DOHH2 (cell line): Measurements from ENCODE around the gene FOXP4.

Source experiments
- H3F3A ChIP-seq: fragments of 200-600 bp; sonication (generic), shearing (Covaris generic); 2 replicates; pipeline ENCODE4 v1.6.0; 2016; ENCODE audit warnings: antibody characterized with exemption, mild to moderate bottlenecking; ENCODE audit not compliant: control insufficient read depth, insufficient read depth
- H3K27ac ChIP-seq: fragments of 200-600 bp; sonication (generic); 2 replicates; pipeline ENCODE4 v1.5.1; 2014; ENCODE audit warnings: low read depth, mild to moderate bottlenecking, low read length, moderate library complexity
- H3K27me3 ChIP-seq: fragments of 200-600 bp; sonication (generic); 2 replicates; pipeline ENCODE4 v1.6.1; 2014; ENCODE audit warnings: mild to moderate bottlenecking, low read length, mixed read lengths; ENCODE audit not compliant: control insufficient read depth
- H3K36me3 ChIP-seq: fragments of 200-600 bp; sonication (generic); 2 replicates; pipeline ENCODE4 v1.6.1; 2014; ENCODE audit warnings: mild to moderate bottlenecking, low read length, moderate library complexity, mixed read lengths; ENCODE audit not compliant: control insufficient read depth
- H3K4me1 ChIP-seq: fragments of 200-600 bp; sonication (generic); 2 replicates; pipeline ENCODE4 v1.6.1; 2014; ENCODE audit warnings: mild to moderate bottlenecking, low read length, mixed read lengths; ENCODE audit not compliant: control insufficient read depth
- H3K4me2 ChIP-seq: fragments of 200-600 bp; sonication (generic); 2 replicates; pipeline ENCODE4 v1.6.0; 2014; ENCODE audit warnings: mild to moderate bottlenecking, low read length, moderate library complexity
- H3K4me3 ChIP-seq: fragments of 200-600 bp; sonication (generic); 2 replicates; pipeline ENCODE4 v1.5.1; 2014; ENCODE audit warnings: mild to moderate bottlenecking, low read length, mixed read lengths
- H3K79me2 ChIP-seq: fragments of 200-600 bp; sonication (generic); 2 replicates; pipeline ENCODE4 v1.6.1; 2014; ENCODE audit warnings: mild to moderate bottlenecking, low read length, mixed read lengths; ENCODE audit not compliant: control insufficient read depth
- H3K9me2 ChIP-seq: fragments of 200-600 bp; sonication (generic); replicated peaks from 2 replicates; pipeline ENCODE4 v1.6.1; 2014; ENCODE audit warnings: mild to moderate bottlenecking, low read length, mixed read lengths; ENCODE audit not compliant: control insufficient read depth
- H3K9me3 ChIP-seq: fragments of 200-600 bp; sonication (generic); 2 replicates; pipeline ENCODE4 v1.6.1; 2014; ENCODE audit warnings: antibody characterized with exemption, low read length, mixed read lengths; ENCODE audit not compliant: control insufficient read depth, insufficient read depth
- H4K20me1 ChIP-seq: fragments of 200-600 bp; sonication (generic); 2 replicates; pipeline ENCODE4 v1.6.0; 2014; ENCODE audit warnings: low read depth, mild to moderate bottlenecking, antibody characterized with exemption, low read length, moderate library complexity; ENCODE audit not compliant: control insufficient read depth, insufficient read depth
- EZH2phosphoT487 ChIP-seq: fragments of 200-600 bp; sonication (generic); IDR thresholded peaks from 2 replicates; pipeline ENCODE4 v1.6.1; 2017; ENCODE audit warnings: borderline replicate concordance, mild to moderate bottlenecking, antibody characterized with exemption, low read length, moderate library complexity, mixed read lengths
- TF ChIP-seq, protein P1 (sequence below): fragments of 200-600 bp; sonication (generic); IDR thresholded peaks from one replicate; pipeline ENCODE4 v1.5.1; 2014; ENCODE audit warnings: antibody characterized with exemption, mild to moderate bottlenecking, low read depth, low read length; ENCODE audit not compliant: poor library complexity, severe bottlenecking

FOXP4 gene

DNA sequence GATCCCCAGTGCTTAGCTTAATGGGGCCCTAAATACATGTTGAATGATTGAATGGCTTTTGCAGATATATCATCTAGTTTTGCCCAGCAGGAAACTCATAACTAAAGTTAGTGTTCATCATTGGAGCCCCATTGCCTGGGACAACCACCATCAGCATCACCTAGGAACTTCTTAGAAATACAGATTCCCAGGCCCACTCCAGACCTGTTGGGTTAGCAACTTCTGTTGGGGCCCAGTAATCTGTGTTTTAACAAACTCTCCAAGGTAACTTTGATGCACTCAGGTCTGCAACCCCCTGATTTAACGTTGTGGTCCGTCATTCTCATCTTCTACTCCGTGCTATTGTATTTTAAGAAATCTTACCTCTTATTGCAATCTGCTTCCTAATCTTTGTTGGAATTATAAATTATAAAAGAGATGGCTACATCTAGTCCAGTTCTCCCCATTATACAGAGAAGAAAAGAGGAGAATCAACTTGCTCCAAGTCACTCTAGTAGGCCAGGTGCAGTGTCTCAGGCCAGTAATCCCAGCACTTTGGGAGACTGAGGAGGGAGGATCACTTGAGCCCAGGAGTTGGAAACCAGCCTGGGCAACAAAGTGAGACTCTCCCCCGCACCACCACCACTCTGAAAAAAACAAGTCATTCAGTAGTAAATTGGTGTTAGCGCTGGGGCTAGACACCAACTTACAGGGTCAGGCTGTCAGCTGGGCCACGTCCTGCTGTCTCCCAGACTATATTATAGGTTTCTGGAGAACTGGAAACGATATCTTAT, 13.7 kb downstream of the FOXP4 start:
- Histone ChIP-seq H3K27me3 (no peaks in the 10 kb centered on the region), H3K4me1 (peaks cover 28% of the 10 kb centered on the region)

GRCh38 chr6:41560431-41561192, 14.4 kb downstream of the FOXP4 start:
- Histone ChIP-seq H3F3A (no peaks in the 10 kb centered on the region), H3K4me2 (peak overlapping the region; percentile 78), H3K79me2 (peaks cover 16% of the 10 kb centered on the region), H3K27me3 (no peaks in the 10 kb centered on the region), H3K9me3 (no peaks in the 10 kb centered on the region), H4K20me1 (0 out of 2 replicates have a peak, but pooled peaks cover 16% of the 10 kb centered on the region), H3K4me3 (peak overlapping the region; percentile 73), H3K36me3 (no peaks in the 10 kb centered on the region), H3K27ac (no peak overlapping the region), H3K4me1 (peaks cover 28% of the 10 kb centered on the region), H3K9me2 (no peaks in the 10 kb centered on the region)
- TF ChIP-seq, protein P1, sequence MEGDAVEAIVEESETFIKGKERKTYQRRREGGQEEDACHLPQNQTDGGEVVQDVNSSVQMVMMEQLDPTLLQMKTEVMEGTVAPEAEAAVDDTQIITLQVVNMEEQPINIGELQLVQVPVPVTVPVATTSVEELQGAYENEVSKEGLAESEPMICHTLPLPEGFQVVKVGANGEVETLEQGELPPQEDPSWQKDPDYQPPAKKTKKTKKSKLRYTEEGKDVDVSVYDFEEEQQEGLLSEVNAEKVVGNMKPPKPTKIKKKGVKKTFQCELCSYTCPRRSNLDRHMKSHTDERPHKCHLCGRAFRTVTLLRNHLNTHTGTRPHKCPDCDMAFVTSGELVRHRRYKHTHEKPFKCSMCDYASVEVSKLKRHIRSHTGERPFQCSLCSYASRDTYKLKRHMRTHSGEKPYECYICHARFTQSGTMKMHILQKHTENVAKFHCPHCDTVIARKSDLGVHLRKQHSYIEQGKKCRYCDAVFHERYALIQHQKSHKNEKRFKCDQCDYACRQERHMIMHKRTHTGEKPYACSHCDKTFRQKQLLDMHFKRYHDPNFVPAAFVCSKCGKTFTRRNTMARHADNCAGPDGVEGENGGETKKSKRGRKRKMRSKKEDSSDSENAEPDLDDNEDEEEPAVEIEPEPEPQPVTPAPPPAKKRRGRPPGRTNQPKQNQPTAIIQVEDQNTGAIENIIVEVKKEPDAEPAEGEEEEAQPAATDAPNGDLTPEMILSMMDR = no peak
- TF ChIP-seq EZH2phosphoT487 = no peak

More for the DNA sequence above, 13.7 kb downstream of the FOXP4 start:
- H3K9me2 ChIP-seq = no peaks in the 10 kb centered on the region
- H4K20me1 ChIP-seq = 0 out of 2 replicates have a peak, but pooled peaks cover 16% of the 10 kb centered on the region
- no peak for TF ChIP-seq EZH2phosphoT487
- TF ChIP-seq, protein P1 = no peak
- H3K27ac ChIP-seq = no peak overlapping the region
- H3K36me3 ChIP-seq = no peaks in the 10 kb centered on the region
- peak overlapping the region; percentile 73 for H3K4me3 ChIP-seq
- H3K79me2 ChIP-seq = peaks cover 16% of the 10 kb centered on the region
- no peaks in the 10 kb centered on the region for H3K9me3 ChIP-seq
- no peaks in the 10 kb centered on the region for H3F3A ChIP-seq
- peak overlapping the region; percentile 78 for H3K4me2 ChIP-seq

DNA sequence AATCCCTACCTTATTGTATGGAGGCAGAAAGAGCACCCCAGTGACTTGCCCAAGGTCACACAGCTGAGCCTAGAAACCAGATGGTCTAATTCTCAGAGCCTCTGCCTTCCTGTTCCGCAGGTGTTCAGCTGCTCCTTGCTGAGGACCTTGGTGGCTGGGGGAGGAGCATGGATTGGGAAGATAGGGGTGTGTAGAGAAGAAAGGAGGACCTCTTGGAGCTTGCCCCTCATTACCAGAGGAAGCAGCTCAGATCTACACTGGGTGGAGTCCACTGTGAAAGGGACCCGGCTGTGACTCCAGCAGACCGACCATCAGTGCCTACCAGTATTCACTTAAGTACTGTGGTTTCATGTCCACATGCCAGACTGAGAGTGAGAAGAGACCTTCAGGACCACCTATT, 15.2 kb downstream of the FOXP4 start:
- no peak for TF ChIP-seq EZH2phosphoT487
- TF ChIP-seq, protein P1 = no peak
- H3K9me2 ChIP-seq = no peaks in the 10 kb centered on the region
- no peak overlapping the region for H3K4me3 ChIP-seq
- H3K27me3 ChIP-seq = no peaks in the 10 kb centered on the region
- no peak overlapping the region for H3K27ac ChIP-seq
- H3K36me3 ChIP-seq = peaks cover 5% of the 10 kb centered on the region; the same call in 1 of the 2 replicates
- peak overlapping the region; percentile 78; the same call in 1 of the 2 replicates for H3K4me2 ChIP-seq
- peaks cover 16% of the 10 kb centered on the region for H3K79me2 ChIP-seq
- no peaks in the 10 kb centered on the region for H3F3A ChIP-seq
- 0 out of 2 replicates have a peak, but pooled peaks cover 16% of the 10 kb centered on the region for H4K20me1 ChIP-seq
- no peaks in the 10 kb centered on the region for H3K9me3 ChIP-seq
- H3K4me1 ChIP-seq = peaks cover 28% of the 10 kb centered on the region
